KG1 (cell line): ENCODE data around the gene ZNF580.

Experiments used
- DNase-seq: peaks from one replicate; lab custom pipeline; 2025; lab: John Stamatoyannopoulos, UW

Gene ZNF580

DNA sequence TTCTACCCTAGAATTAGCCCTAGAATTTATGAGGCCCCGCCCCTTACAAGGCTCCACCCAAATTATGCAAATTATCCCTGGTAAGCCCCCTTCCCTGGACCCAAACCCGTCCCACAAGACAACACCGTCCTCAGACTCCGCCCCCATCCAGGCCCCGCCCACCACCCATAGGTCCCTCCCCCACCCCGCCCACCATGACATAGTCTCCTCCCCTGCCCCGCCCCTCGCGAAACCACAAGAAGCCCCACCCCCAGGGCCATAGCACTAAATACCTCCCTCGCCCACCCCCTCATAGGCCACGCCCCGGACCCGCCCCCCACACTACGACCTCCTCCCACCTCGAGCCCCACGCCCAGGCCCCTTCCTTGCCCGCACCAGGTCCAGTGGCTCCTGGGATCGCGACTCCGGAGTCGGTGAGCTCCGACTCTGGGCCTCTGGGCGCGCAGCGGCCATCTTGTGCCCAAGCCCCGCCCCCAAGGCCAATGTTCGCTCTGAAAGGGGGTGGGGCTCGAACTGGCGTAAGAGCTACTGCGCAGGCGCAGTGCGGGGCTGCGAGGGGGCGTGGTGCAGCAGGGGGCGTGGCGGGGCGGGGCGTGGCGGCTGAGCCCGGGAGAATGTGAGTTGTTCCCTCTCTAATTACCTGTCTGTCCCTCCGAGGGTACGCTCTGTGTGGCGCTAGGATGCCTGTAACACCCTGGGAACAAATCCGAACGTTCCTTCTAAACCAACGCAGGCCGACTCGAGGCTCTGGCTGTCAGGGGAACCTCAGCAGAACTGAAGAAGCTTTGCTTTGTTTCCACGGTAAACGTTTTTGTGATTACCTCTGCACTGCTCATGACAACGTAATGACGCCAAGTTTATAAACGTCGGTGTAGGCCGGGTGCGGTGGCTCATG is 16.4 kb upstream of the ZNF580 start, which contains the start of gene ZNF784:
Gene ZNF784, minus strand, starts transcription at position 458 of the 895 bp plus-strand sequence. Its CDS starts 5 bp downstream, at position 453.
- peak; percentile 88 for DNase-seq

DNA sequence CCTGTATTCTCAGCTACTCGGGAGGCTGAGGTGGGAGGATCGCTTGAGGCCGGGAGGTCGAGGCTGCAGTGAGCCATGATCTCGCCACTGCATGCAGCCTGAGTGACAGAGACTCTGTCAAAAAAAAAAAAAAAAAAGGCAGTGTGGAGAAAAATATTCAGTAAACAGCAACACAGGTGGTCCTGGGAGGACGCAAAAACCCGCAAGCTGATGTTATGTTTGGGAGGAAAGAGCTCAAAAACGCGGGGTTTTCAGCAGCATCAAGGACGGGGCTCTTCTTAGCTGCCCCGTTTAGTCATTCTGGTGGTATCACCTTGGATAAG is 15.8 kb upstream of the ZNF580 start:
- DNase-seq = no peak

DNA sequence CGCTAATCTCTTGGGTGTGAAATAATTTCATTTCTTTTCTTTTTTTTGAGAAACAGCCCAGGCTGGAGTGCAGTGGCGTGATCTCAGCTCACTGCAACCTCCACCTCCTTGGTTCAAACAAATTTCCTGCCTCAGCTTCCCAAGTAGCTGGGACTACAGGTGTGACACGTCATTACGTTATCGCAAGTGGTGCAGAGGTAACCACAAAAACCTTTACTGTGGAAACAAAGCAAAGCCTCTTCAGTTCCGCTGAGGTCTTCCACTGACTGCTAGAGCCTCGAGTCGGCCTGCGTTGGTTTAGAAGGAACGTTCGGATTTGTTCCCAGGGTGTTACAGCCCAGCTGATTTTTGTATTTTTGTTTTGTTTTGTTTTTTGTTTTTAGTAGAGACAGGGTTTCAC is 14.5 kb upstream of the ZNF580 start:
- DNase-seq = no peak

DNA sequence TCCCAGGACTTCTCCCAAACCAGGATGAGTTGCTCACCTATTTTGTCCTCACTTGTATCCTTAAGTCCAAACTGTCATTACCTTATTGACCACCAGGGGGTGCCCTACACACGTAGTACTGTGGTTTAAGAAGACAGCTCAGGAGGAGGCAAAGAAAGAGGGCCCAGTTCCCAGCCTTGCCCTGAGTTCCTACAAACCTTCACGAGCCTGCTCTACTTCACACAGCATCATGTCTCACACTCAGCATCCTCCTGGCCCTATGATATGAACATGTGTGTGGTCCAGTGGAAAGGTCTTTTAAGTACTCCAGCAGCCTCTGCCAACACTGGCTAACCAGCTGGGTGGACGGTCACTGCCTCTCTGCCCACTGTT is 8.4 kb upstream of the ZNF580 start:
- DNase-seq = peak; percentile 91

DNA sequence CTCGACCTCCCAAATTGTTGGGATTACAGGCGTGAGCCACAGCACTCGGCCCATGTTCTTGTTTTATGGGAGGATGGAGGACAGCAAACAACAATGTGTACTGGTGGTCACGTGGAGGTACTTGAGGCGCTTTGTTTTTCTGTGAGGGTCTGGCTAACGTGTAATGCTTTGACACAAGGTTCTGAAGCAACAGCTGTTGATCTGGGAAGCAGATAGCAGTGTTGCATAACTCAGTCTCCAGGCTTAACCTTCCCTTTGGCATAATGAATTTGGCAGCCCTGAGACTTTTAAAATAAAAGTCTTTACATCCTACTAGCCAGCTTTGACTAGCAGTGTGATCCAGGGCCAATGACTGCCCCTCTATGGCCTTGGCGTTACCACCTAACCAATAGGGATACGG is 6.9 kb upstream of the ZNF580 start:
- no peak for DNase-seq

DNA sequence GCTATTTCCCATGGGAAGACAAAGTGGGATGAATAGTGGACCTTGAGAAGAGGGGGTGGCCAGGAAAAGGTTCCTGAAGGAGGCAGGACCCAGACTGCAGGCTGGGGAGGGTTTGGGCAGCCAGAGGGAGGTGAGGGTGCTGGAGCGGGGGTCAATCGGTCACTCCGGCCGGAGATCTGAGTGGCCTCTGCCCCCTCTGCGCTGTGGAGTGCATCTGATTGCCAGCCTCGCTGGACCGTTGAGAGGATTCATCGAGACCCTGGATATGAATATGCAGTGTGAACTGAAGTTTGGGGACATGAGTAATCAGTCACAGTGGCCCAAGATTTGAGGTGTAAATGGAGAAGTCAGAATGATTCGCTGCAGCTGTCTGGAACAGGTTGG is 5.5 kb upstream of the ZNF580 start:
- DNase-seq = no peak

DNA sequence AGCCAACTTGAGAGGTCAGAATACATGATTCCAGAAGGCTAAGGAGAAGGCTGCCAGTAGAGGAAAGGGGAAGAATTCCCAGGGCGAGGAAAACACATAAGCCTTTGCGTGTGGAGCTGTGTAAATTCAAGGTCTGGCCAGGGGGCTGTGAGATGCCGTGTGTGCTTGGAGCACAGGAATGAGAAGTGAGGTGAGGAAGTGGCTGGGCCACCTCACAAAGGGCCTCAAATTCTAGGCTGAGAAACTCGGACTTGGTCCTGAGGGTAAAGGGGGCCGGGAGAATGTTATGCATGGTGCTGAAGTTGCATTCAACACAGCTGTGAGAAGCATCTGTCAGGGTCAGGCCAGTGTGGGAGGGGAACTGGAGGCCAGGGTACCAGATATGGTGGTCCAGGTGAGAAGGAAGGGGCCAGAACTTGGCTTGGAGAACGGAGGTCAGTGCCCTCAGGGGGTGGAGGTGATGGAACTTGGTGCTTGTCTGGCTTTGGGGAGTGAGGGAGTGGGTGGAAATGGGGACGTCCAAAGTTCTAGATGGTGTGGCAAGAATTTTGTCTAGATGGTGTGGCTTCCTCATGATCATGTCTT is 4.9 kb upstream of the ZNF580 start:
- no peak for DNase-seq

DNA sequence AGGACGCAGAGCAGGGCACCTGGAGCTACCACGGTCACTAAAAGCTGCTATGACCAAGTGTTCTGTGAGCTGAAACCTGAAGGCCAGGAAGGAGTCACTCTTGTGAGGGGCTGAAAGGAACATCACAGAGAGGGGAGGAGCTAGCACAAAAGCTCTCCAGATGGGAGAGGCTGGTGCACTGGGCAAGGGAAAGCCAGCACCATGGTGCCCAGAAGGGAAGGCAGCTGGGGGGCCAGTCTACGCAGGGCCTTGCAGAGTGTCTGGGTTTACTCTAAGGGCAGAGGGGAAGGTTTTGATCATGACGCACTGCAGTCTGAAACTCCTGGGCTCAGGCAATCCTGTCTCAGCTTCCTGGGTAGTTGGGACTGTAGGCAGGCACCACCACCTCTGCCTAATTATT is 4.1 kb upstream of the ZNF580 start:
- no peak for DNase-seq

DNA sequence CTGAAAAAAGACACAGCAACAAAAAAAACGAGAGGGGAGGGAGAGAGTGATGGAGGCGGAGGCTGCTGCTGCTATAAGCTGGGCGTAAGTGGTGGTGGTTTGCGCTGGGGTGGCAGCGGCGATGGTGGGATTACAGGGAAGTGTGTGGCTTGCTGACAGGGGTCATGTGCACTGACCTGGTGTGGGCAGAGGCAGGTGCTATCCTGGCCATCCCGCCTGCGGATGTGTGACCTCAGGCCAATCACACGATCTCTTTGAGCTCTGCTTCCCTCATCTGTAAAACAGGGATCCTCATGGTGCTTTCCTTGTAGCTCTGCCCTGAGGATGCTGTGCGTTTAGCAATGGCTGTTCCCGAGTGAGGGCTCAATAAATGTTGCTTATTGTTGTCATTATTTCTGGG is 3.3 kb upstream of the ZNF580 start:
- DNase-seq = no peak

DNA sequence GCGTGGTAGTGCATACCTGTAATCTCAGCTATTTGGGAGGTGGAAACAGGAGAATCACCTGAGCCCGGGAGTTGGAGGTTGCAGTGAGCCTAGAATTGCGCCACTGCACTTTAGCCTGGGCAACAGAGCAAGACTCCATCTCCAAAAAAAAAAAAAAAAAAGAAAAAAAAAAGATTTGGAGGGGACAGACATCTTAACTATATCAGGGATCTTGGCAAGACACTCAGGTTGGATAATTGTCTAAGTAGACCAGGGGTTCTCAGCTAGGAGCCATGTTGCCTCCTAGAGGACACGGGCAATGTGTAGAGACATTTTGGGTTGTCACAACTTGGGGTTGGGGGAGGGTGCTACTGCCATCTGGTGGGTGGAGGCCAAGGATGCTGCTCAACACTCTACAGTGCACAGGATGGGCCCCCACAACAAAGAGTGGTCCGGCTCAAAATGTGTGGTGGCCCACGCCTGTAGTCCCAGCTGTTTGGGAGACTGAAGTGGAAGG is 1.9 kb upstream of the ZNF580 start:
- peak; percentile 59 for DNase-seq

DNA sequence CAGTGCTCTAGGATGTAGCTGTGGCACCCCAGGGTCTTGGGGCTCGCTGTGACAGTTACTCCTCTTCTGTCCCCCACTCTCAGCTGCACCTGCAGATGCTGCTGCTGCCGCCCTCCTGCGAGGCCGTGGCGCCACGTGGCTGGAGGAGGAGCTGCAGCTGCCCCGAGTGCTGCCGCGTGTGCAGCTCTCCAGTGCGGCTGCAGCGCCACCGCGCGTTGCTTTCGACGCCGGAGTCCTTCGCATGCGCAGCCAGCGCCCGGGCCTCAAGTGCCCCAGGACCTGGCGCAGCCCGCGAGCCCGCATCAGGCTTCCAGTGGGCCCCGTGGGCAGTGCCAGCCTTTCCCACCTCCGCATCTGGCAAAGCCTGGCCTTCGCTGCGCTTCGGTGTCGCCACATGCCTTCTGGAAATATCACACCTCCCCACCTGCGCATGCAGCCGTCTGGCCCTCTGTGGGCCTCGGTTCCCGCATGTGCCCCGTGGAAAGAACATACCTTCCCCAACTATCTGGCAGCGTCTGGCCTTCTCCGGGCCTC is 692 bp upstream of the ZNF580 start:
- no peak for DNase-seq

DNA sequence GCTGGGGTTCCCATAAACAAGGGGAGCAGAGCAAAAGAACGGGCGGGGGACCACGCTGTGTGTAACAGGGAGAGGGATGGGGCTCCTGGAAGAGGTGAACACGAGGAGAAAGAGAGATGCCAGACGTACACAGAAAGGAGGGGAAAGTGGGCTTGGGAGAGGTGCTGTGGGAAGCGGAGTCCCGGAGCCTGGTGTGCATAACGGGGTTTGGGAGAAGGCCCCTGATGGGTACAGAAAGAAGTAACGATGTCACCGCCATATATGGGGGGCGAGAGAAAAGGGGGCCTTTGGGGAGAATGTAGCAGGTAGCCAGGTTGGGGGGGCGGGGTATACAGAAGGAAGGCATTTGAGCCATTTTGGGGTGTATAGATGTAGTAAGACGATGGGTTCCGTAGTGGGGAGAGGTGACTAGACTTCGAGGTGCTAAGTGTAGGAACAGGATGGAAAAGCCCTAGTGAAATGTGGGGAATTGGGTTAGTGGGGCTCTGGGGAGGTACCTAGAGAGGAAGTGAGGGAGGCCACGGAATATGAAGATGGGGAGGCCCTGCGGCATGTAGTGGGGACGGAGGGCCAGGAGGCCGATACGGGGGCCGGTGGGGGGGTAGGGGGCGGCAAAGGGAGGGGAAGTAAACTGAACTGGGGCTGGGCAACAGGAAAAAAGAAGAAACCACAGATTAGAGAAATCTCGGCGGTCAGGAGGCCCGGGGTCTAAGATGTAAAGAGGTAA is 787 bp downstream of the ZNF580 start:
- DNase-seq = peak; percentile 54

DNA sequence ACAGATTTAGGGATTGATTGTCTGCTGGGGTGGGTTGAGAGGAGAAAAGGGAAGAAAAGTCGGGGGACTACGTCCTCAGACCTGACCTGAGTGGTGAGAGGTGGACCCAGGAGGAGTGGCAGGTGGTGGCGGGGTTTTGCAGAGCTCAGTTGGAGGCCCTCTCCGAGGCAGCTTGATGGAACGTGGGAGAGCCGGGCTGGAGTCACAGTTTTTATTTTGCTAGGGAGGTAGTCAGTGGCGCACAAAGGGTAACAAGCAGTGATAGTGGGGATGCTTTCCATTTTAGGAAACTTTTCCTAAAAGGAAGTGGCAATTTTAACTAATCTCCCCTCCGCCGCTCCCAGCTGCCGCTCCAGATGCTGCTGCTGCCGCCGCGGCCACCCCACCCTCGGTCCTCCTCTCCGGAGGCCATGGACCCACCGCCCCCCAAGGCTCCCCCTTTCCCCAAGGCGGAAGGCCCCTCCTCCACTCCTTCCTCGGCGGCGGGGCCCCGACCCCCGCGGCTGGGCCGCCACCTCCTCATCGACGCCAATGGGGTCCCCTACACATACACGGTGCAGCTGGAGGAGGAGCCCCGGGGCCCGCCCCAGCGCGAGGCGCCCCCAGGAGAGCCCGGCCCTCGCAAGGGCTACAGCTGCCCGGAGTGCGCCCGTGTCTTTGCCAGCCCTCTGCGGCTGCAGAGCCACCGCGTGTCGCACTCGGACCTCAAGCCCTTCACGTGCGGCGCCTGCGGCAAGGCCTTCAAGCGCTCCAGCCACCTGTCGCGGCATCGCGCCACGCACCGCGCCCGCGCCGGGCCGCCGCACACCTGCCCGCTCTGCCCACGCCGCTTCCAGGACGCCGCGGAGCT is 1.6 kb downstream of the ZNF580 start:
- DNase-seq = no peak

DNA sequence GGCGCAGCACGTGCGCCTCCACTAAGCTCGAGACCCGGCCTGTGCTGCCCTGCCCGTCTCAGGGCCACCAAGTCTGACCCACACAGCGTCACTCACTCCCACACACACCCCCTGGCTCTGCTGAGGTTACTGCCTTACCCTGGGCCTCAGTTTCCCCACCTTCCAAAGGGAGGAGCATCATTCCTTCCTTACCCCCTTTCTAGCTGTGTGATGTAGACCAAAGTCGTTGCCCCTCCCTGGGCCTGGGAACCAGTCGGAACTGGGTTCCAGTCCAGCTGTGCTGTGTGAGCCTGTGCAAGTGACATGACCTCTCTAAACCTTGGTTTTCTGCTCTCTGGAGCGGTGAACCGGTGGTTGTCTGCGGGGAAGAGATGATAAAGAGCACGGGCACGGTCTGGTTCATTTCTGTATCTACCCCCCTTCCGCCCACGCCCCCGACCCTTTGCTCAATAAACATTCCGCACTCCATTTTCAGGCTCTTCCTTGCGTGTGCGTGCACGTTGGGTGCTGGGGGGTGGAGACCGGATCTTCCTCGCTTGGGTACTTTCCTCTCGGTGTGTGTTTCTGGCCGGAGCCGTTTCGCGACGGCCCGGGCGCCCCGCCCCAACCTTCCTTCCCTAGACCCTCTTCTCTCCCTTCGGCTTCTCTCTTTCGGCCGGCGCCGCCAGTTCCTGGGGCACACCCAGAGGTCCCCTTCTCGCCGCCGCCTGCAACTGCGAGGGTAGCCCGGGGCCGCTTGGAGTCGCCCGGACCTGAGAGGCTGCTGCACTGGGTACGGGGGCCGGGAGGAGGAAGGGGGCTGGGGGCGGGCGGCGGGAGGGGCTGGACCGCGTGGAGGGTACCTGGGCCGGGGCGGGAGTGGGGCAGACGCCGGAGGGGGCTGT is 2.4 kb downstream of the ZNF580 start, which contains the start of gene ZNF581:
Gene ZNF581, plus strand, starts transcription at position 647 of the 884 bp plus-strand sequence. CDS start 923 bp downstream, outside the sequence.
- DNase-seq = peak; percentile 80

DNA sequence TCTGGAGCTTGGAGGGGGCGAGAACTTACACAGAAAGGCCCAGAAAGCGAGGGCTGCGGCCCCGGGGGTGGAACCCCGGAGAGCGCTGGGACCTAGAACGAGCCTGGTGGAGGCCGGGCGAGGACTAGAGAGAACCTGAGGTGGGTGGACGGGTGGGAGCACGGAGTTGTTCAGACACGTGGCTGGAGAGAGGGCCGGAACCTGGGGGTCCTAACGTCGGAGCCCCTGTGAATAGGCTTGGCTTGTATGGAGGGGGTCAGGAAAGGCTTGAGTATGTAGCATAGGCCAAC is 3.0 kb downstream of the ZNF580 start:
- no peak for DNase-seq

DNA sequence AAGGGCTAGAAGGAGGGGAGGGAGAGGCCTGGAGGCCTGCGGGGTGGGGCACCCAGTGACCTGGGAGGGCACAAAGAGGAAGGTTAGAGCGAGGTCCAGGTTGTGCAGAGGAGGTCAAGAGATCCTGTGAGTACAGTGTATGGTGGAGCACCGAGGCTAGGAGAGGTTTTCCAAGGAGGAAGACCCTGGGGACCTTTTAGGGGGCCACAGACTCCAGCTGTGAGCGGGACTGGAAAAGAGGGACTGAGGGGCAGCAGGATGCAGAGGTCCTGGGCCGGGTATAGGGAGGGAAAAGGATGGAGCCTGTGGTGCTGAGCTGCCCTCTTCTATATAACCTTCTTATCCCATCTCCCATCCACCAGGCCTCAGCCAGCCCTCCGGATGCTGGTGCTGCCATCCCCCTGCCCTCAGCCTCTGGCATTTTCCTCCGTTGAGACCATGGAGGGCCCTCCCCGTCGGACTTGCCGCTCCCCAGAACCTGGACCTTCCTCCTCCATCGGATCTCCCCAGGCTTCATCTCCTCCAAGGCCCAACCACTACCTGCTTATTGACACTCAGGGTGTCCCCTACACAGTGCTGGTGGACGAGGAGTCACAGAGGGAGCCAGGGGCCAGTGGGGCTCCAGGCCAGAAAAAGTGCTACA is 3.5 kb downstream of the ZNF580 start:
- no peak for DNase-seq

DNA sequence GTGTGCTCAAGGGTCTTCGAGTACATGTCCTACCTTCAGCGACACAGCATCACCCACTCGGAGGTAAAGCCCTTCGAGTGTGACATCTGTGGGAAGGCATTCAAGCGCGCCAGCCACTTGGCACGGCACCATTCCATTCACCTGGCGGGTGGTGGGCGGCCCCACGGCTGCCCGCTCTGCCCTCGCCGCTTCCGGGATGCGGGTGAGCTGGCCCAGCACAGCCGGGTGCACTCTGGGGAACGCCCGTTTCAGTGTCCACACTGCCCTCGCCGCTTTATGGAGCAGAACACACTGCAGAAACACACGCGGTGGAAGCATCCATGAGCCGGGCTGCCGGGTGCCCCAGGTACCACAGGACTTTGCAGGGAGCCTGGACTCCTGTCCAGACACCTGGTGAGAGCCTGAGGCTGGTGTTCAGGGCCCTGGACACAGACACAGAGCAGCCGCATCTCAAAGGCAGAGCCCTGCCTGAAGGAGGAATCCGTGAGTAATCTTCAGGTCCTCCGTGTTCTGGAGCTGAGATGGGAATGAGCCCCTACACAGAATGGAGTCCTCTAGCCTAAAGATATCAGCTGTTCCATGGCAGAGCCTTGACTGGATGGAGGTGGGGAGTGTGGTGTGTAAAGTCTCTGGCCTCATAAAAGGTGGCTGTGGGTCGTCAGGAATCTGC is 4.2 kb downstream of the ZNF580 start:
- no peak for DNase-seq

DNA sequence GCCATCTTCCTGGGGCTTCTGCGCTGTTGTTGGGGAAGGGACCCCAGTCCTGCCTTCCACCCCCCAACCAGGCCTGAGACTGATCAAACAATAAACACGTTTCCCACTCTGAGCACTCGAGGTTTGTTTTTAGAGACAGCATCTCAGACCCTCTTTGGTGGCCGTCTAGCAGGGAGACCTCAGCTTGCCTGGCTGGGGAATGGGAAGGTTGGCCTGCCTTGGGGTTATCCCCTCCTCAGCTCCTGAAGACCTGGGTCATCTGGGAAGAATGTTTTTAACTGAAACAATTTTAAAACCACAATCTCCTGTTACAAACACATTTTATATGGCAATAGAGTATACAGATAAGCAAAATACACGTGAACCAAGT is 4.7 kb downstream of the ZNF580 start:
- no peak for DNase-seq

DNA sequence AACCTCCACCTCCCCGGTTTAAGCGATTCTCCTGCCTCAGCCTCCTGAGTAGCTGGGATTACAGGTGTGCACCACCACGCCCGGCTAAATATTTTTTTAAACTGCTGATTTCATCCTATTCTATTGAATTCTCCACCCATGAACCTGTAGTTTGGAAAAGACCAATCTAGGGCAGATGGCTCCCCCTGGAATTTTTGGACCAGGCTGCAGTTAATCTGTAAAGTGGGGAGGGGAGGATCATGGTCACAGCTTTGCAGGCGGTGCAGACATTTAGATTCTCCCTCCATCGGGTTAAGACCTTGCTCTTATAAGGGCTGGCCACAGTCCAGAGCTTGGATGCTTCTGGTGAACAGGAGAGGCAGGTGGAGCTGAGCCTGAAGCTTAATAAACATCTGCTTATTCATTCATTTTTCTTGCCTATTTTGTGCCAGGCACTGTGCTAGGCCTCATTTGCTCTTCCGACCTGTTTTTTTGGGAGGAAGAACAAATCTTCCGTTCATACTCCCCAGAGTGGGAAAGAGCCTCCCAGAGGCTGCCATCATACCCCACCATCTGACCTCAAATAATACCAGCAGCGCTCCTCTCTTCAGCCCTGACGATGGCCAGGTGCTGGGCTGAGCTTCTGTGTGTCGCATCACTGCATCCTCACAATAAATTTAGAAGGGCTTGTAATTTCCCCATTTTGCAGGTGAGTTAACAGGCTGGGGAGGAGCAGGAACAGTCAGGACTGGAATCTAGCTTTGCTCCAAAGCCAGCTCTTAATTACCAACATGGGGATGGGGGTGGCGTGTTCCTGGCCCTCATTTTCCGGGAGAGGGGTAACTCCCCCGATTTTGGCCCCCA is 6.3 kb downstream of the ZNF580 start:
- no peak for DNase-seq
